Activated CD8-positive, alpha-beta memory T cell treated with anti-CD3 and anti-CD28 coated beads, Interleukin-2, amount 50 U/mL, for 48 hours (primary cell): ENCODE results near the gene KCNC1.

Source experiments
- DNase-seq: peaks from one replicate; pipeline ENCODE4 v3.0.0-alpha.2; 2020

The KCNC1 gene

GRCh38 chr11:17734418-17734911, at the start of gene KCNC1:
TSS of gene KCNC1 (plus strand) at chr11:17734781. CDS start at chr11:17736003, 1,222 bp downstream.
- DNase-seq = no peak

GRCh38 chr11:17686231-17686980, 48.2 kb upstream of the KCNC1 start:
- no peak for DNase-seq

DNA sequence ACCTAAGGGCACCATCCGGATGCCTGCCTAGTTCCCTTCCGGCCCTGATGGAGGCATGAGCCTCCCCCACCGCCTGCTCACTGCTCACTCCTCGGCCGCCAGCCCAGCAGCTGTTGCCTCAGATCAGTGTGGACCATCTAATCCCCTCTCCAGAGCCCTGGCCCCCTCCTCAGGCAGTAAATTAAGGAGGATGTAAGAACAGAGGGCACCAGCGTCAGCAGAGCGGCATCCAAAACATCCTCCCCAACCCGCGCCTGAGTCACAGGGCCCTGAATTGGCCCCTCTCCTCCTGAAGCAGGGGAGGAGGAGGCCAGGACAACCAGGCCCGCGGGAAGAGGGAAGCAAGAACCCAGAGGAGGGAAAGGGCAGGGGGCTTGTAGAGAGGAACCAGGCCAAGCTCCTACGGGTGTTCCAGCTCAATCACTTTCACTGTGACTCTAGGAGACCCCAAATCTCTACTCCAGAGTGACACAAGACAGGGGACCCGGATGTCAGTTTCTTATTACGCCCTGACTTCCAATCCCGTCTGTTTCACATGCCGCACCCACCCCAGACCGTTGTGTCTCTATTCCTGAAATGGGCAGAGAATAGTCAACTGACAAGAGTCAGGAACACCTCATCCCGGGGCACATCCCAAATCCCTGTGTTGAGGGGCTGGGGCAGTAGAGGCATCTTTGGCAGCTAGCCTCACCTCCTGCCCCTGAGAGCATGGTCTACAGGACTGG, 46.5 kb upstream of the KCNC1 start:
- no peak for DNase-seq

- no peak for DNase-seq
Observed at GRCh38 chr11:17691550-17691949, 43.0 kb upstream of the KCNC1 start.

GRCh38 chr11:17691976-17692375, 42.6 kb upstream of the KCNC1 start:
- no peak for DNase-seq

GRCh38 chr11:17692931-17693330, 41.6 kb upstream of the KCNC1 start:
- DNase-seq = no peak

DNA sequence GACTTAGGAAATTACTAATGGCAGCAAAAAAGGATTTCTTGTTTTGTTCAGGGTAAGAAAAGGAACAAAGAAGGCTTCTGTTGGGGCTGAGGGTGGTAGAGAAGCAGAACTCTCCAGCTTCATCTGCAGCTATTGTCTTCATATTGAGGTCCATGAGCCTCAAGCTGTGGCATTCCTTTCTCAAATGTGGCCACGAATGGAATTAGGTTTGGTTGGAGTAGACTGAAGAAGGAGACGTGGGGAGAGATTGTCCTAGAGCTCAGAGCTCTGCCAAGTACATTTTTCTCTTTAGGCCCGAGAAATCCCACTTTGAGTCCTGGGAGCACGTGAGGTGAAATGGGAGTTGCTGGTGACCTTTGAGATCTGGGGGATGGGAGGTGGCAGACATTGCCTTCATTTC, 41.0 kb upstream of the KCNC1 start:
- DNase-seq = no peak

DNA sequence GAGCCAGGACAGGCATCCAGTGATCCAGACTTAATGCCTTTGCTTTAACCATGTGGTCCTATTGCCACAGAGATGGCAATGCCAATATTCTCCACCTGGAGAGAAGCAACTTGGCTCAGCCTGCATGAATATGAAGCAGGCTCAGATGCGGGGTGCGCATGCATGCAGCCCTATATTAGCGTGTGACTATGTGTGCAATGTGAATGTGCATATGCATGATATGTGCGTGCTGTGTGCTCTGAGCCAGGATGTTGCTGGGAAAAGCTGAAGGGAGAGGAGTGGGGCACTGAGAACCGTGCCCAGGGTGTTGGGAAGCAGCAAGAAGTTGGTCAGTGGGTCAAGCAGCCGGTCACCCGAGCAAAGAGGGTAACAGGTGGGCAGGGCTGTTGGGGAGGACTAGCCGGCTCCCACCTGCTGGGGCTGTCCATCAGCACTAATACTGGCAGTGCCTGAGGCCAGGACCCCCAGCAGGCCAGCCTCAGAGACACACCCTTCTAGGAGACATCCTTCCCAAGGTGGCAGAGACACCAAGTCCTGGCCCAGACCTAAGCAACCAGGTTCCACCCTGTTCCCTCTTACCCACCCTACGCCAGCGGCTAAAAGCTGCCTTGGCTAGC, 40.0 kb upstream of the KCNC1 start:
- no peak for DNase-seq

GRCh38 chr11:17695454-17696441, 38.8 kb upstream of the KCNC1 start:
- DNase-seq = no peak

DNA sequence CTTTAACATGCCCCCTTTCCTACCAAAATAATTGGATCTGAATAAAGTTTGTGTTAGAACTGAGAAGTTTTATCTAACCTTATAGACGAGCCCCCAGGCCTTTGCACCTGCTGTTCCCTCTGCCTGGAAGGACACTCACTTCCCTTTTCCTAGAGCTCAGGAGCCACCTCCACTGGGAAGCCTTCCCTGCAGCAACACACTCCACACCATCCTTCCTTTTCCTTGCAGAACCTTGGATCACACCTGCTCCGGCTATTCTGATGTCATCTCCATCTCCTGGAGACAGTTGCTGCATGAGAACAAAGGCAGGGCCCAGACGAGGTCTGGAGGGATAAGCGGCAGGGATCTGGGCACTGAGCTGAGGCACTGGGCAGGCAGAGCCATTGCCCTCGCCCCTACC, 37.8 kb upstream of the KCNC1 start:
- DNase-seq = no peak

GRCh38 chr11:17697175-17697949, 37.2 kb upstream of the KCNC1 start:
- no peak for DNase-seq

GRCh38 chr11:17699147-17700114, 35.1 kb upstream of the KCNC1 start:
- DNase-seq = no peak

DNA sequence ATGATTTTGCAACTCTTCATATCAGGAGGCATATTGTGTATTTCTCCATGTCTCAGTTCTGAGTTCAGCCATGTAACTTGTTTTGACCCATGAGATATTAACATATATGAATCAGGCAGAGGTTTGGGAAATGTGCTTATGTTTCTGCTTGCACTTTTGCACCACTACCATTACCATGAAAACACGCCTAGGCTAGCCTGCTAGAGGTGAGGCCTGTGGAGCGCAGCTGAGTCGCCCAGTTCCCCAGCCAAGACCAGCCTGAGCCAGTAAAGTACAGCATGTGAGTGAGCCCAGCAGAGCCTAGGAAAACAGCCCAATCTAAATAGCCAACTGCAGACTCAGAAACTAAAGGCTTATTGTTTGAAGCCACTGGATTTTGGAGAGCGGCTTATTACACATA, 33.6 kb upstream of the KCNC1 start:
- no peak for DNase-seq

DNA sequence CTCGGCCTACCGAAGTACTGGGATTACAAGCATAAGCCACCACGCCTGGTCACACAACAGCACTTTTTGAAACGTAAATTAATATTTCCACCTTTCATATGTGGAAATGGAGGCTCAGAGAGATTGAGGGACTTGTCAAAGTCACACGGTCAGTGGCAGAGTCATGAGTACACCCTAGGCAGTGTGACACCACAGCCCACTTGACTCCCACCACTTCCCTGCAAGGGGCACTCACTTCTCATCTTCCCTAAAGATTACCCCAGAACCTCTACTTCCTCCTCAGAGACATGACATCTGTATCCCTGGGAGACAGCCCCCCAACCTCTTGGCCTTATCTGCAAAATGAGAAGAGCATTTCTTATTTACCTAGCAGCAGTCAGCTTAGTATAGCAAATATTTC, 31.7 kb upstream of the KCNC1 start:
- DNase-seq = no peak

- no peak for DNase-seq
Observed at GRCh38 chr11:17703951-17704350, 30.6 kb upstream of the KCNC1 start.

DNA sequence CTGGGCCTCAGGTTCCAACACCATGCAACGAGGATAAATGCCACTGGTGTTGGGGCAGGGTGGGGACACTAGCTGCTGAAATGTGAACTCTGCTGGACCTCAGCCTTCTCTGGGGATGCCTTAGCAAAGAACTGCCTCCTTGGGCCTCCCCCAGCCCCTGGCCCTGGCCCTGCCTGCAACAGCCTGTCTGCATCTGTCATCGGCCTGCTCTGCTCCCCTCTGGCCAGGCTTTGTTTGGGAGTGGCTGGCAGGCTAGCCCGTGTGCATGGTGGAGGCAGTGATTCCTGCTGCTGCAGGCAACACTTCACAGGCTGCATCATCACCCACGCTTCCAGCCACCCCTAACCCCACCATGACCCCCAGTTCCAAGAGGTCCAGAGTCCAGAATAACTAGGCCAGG, 26.8 kb upstream of the KCNC1 start:
- no peak for DNase-seq

DNA sequence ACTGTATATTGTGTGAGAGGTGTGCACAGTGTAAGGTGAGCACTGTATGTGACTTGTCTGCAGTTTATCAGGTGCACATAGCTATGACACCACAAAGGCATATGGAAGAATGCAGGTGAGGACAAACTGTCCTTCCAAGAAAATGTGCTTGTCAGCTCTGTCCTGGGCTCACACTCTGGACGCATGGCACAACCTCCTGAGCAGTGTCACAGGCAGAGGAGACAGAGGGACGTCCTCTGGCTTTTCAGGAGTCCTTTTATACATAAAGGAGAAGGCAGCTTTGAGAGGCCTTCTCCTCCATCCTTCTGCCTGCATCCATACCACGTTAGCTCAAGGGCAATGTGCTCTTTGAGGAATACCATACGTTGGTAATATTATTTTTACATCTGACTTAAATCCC, 22.7 kb upstream of the KCNC1 start:
- no peak for DNase-seq

DNA sequence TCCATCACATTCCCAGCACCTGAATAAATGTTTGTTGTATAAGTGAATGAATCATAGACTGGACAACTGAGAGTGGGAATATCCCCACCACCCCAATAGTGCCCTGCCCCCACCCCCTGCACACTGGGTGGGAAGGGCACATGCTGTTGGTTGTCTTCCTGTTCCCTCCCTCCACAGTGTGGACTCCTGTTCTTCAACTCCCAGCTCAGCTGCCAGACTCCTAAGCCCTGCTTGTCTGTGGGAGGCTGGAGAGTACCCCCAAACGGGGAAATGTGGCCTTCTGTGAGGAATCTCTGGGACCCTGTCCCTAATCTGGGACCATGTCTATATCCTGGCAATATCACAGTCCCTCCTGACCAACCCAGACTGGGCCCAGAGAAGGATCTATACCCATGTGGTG, 20.7 kb upstream of the KCNC1 start:
- DNase-seq = no peak

DNA sequence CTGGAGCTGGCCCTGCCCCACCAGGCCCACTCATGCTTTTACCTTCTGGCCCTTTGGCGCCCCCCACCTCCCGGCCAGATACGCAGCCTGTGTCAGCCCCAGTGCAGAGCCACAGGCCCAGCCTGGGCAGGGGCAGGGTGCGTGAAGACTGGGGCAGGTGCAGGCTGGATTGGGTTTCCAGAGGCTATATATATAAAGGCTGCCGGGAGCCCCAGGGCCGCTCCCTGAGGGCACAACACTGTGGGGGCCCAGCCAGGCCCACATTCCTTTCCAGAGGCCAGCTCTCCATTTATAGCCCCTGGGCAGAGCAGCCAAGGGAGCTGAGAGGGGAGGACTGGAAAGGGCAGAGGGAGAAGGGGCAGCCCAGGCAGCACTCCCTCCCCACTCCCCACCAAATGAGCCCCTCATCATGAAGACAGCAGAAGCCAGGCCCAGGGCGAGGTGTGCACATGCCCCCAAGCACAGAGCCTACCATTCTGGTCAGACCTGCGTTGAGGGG, 20.2 kb upstream of the KCNC1 start:
- DNase-seq = no peak

- DNase-seq = no peak
Observed at GRCh38 chr11:17714870-17715269, 19.7 kb upstream of the KCNC1 start.
